GM21529 (cell line): ENCODE data around the gene NRG4.
"Not testable (repeated sequence)": the region's sequence is repeated elsewhere in the genome, so short reads cannot be mapped to it uniquely, and the experiment has no call there.

ENCODE experiments used
- ATAC-seq: cut with Tn5 transposase; IDR thresholded peaks from one replicate; pipeline ENCODE4 v1.9.1; 2021; ENCODE audit not compliant: unreplicated experiment

Gene NRG4

GRCh38 chr15:76011627-76012551 lies at the start of gene NRG4:
Gene NRG4 (minus strand): TSS chr15:76012424. CDS start chr15:76011230, 1,194 bp downstream.
- ATAC-seq: no peak

GRCh38 chr15:76061700-76062099 lies 49.5 kb upstream of the NRG4 start:
- no peak for ATAC-seq

- ATAC-seq: no peak
These were observed 48.1 kb upstream of the NRG4 start for GRCh38 chr15:76060118-76060989.

- ATAC-seq: no peak
These were observed 47.3 kb upstream of the NRG4 start, which contains the start of gene TMEM266 for GRCh38 chr15:76059320-76060117. Gene TMEM266 (plus strand): TSS chr15:76059985. CDS start chr15:76134264, 74,279 bp downstream.

DNA sequence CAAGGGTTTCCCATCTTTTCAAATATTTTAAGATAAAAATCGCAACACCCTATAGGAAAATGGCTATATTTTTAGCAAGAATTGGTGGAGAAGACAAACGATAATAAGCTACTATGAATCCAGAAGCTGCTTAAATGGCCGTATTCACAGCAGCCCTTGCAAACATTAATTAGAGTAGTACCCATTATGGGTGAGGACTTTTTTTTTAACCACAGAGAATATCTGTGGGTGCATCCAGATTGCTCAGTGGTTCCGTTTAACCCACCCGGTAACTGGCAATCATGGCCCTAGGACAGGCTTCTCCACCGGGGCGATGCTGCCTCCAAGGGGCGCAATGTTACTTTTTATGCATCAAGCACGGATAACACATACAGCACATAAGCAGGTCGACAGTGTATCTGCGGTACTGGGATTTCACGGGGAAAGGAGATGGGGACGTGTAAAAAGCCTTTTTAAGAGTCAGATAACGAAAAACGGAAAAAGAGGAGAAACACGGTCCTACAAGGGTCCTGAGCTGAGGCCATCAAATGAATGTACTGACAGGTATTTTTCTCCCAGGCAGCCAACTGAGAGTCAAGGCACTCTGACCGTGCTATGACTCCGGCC lies 46.6 kb upstream of the NRG4 start:
- ATAC-seq: no peak

GRCh38 chr15:76057332-76058000 lies 45.2 kb upstream of the NRG4 start:
- peak; percentile 28 for ATAC-seq

DNA sequence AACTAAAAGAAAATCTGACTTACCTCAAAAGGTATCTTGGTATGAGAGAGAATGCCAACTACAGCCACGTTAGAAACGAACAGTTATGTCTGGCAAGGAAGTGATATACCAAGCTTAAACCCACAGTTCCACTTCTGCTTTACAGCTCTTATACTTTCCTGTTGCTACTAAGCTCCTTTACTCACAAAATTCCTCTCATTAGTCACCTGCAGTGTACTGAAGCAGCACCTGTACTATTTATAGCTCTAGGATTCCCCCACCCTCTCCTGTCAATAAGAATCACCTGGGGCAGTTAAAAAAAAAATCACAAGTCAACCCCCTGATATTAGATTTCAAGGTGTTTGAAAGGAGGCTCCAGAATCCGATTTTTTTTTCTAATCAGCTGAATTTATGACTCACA lies 44.7 kb upstream of the NRG4 start:
- peak; percentile 61 for ATAC-seq

DNA sequence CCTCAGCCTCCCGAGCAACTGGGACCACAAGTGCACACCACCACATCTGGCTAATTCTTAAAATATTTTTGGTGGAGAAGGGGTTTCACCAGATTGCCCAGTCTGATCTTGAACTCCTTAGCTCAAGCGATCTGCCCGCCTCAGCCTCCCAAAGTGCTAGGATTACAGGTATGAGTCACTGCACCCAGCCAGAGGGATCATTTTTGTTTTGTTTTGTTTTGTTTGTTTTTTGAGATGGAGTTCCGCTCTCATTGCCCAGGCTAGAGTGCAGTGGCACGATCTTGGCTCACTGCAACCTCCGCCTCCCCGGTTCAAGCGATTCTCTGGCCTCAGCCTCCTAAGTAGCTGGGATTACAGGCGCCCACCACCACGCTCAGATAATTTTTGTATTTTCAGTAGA lies 42.0 kb upstream of the NRG4 start:
- ATAC-seq: not testable (repeated sequence)

DNA sequence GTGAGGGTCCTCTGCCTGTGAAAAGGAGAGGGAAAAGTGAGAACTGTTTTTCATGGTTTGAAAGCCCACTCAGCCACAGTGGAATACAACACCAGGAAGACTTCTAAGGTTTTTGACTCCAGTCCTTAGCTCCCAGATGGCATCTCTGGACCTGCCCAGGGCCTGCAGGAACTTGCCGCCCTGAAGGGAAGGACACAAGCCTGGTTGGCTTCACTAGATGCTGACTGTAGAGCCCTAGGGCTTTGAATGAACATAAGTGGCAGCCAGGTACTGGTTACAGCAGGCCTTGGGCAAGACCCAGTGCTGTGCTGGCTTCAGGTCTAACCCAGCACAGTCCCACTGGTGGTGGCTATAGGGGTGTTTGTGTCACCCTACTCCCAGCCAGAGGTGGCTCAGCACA lies 26.3 kb upstream of the NRG4 start:
- no peak for ATAC-seq

GRCh38 chr15:76035593-76035992 lies 23.4 kb upstream of the NRG4 start:
- no peak for ATAC-seq

GRCh38 chr15:76034111-76034510 lies 21.9 kb upstream of the NRG4 start:
- ATAC-seq: no peak

- ATAC-seq: no peak
These were observed 21.2 kb upstream of the NRG4 start for GRCh38 chr15:76033438-76033837.

- no peak for ATAC-seq
These were observed 19.8 kb upstream of the NRG4 start for GRCh38 chr15:76032046-76032445.

GRCh38 chr15:76024021-76024768 lies 12.0 kb upstream of the NRG4 start:
- ATAC-seq: no peak

GRCh38 chr15:76013470-76013869 lies 1.2 kb upstream of the NRG4 start:
- not testable (repeated sequence) for ATAC-seq

GRCh38 chr15:76010613-76011012 lies 1.6 kb downstream of the NRG4 start:
- ATAC-seq: no peak

DNA sequence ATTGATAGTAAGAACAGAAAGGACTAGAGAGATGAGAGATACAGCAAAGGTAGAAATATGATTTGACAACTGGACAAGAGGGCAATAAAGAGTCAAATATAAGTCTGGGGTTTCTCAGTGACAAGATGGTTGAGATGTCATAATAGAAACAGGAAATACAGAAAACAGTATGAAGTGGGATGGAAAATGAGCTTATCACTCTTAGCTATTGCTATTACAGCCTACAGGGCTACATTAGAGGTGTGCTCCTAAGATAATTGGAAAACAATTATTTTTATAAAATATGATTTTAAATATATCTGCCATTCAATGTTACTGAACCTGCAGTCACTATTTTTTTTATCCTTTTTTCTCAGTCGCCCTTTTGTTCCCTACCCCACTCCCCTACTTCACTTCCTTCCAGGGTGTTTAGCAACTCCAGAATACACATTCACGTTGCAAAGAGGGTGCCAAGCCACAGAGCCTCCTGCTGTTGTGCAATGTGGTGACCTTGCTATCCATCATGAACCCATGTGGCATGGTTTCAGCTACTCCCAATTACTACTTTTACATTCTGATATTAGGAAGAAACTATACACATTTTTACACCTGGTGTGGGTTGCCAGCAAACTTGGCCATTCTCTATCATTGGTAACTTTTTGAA lies 6.0 kb downstream of the NRG4 start:
- ATAC-seq: no peak

GRCh38 chr15:76003364-76003763 lies 8.9 kb downstream of the NRG4 start:
- ATAC-seq: no peak

GRCh38 chr15:75995611-75996010 lies 16.6 kb downstream of the NRG4 start:
- ATAC-seq: no peak
